Type B pancreatic cell (in vitro differentiated cells): ENCODE results near the gene PPP1R26. TPM values are rescaled to one million over a fixed set of nuclear protein-coding genes. Genes with fewer than 3 reads are reported as not detected.
"Not testable (repeated sequence)": the region's sequence is repeated elsewhere in the genome, so short reads cannot be mapped to it uniquely, and the experiment has no call there.

Experiments used
- DNase-seq: peaks from one replicate; pipeline ENCODE4 v3.0.0; 2021; ENCODE audit warnings: mixed read lengths; ENCODE audit not compliant: unreplicated experiment; ENCODE audit errors: extremely low spot score
- H3K27ac Mint-ChIP-seq: 2 replicates; pipeline ENCODE4 v1.8.0; 2021; ENCODE audit warnings: mild to moderate bottlenecking, mixed read lengths
- H3K27me3 Mint-ChIP-seq: 2 replicates; pipeline ENCODE4 v1.8.0; 2021; ENCODE audit warnings: mixed read lengths
- H3K36me3 Mint-ChIP-seq: 2 replicates; pipeline ENCODE4 v1.8.0; 2021; ENCODE audit warnings: mixed read lengths
- H3K4me1 Mint-ChIP-seq: one replicate; pipeline ENCODE4 v1.8.0; 2021; ENCODE audit warnings: mixed read lengths; ENCODE audit not compliant: unreplicated experiment
- H3K4me3 Mint-ChIP-seq: 2 replicates; pipeline ENCODE4 v1.8.0; 2021; ENCODE audit warnings: mild to moderate bottlenecking, mixed read lengths
- H3K9me3 Mint-ChIP-seq: 2 replicates; pipeline ENCODE4 v1.8.0; 2021; ENCODE audit warnings: mixed read lengths
- total RNA-seq: library from RNA; stranded (reverse); gene quantifications from 2 replicates; pipeline ENCODE4 v1.2.1, GENCODE V29; 2021; ENCODE audit warnings: low replicate concordance
- TF ChIP-seq, protein P1 (sequence below): fragments of 200-600 bp; sonication (generic); conservative IDR thresholded peaks from 2 replicates; pipeline ENCODE4 v1.5.0; 2021; ENCODE audit warnings: antibody characterized with exemption, mild to moderate bottlenecking

The PPP1R26 gene
- total RNA-seq, 1 donor from 2014 or later, result 24.2 TPM

- Mint-ChIP-seq H3K4me3 (no peak overlapping the region), H3K4me1 (no peaks in the 10 kb centered on the region), H3K9me3 (no peaks in the 10 kb centered on the region), H3K27ac (no peak overlapping the region), H3K36me3 (no peaks in the 10 kb centered on the region), H3K27me3 (peaks cover 5% of the 10 kb centered on the region)
- TF ChIP-seq, protein P1, sequence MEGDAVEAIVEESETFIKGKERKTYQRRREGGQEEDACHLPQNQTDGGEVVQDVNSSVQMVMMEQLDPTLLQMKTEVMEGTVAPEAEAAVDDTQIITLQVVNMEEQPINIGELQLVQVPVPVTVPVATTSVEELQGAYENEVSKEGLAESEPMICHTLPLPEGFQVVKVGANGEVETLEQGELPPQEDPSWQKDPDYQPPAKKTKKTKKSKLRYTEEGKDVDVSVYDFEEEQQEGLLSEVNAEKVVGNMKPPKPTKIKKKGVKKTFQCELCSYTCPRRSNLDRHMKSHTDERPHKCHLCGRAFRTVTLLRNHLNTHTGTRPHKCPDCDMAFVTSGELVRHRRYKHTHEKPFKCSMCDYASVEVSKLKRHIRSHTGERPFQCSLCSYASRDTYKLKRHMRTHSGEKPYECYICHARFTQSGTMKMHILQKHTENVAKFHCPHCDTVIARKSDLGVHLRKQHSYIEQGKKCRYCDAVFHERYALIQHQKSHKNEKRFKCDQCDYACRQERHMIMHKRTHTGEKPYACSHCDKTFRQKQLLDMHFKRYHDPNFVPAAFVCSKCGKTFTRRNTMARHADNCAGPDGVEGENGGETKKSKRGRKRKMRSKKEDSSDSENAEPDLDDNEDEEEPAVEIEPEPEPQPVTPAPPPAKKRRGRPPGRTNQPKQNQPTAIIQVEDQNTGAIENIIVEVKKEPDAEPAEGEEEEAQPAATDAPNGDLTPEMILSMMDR, result no peak
- no peak for DNase-seq
These were observed 28.6 kb upstream of the PPP1R26 start for GRCh38 chr9:135450956-135451355.

- not testable (repeated sequence) for H3K9me3 Mint-ChIP-seq, H3K36me3 Mint-ChIP-seq, H3K4me1 Mint-ChIP-seq, H3K27me3 Mint-ChIP-seq, H3K27ac Mint-ChIP-seq, H3K4me3 Mint-ChIP-seq, DNase-seq
These were observed 27.7 kb upstream of the PPP1R26 start for GRCh38 chr9:135451909-135452308.

- Mint-ChIP-seq H3K27me3 (peaks cover 3% of the 10 kb centered on the region), H3K4me1 (no peaks in the 10 kb centered on the region), H3K27ac (no peak overlapping the region), H3K9me3 (no peaks in the 10 kb centered on the region), H3K36me3 (no peaks in the 10 kb centered on the region), H3K4me3 (no peak overlapping the region)
- TF ChIP-seq, protein P1, result no peak
- no peak for DNase-seq
These were observed 24.8 kb upstream of the PPP1R26 start for GRCh38 chr9:135454737-135455136.

GRCh38 chr9:135455401-135456030 is 24.1 kb upstream of the PPP1R26 start:
- peaks cover 3% of the 10 kb centered on the region for H3K27me3 Mint-ChIP-seq
- no peak for DNase-seq
- no peaks in the 10 kb centered on the region for H3K9me3 Mint-ChIP-seq
- no peak overlapping the region for H3K4me3 Mint-ChIP-seq
- H3K36me3 Mint-ChIP-seq, result no peaks in the 10 kb centered on the region
- TF ChIP-seq, protein P1, result no peak
- H3K27ac Mint-ChIP-seq, result no peak overlapping the region
- peaks cover 3% of the 10 kb centered on the region for H3K4me1 Mint-ChIP-seq

GRCh38 chr9:135456436-135457104 is 23.0 kb upstream of the PPP1R26 start:
- Mint-ChIP-seq H3K36me3 (no peaks in the 10 kb centered on the region), H3K4me3 (no peak overlapping the region), H3K4me1 (peaks cover 7% of the 10 kb centered on the region), H3K27ac (no peak overlapping the region), H3K9me3 (no peaks in the 10 kb centered on the region), H3K27me3 (peaks cover 3% of the 10 kb centered on the region)
- no peak for DNase-seq
- TF ChIP-seq, protein P1, result no peak

DNA sequence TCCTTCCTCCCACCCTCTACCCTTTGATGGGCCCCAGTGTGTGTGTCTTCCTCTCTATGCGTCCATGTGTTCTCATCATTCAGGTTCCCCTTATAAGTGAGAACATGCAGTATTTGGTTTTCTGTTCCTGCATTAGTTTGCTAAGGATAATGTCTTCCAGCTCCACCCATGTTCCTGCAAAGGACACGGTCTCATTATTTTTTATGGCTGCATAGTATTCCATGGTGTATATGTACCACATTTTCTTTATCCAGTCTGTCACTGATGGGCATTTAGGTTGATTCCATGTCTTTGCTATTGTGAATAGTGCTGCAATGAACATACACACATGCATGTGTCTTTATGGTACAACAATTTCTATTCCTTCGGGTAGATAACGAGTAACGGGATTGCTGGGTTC is 21.1 kb upstream of the PPP1R26 start:
- not testable (repeated sequence) for H3K27ac Mint-ChIP-seq, H3K27me3 Mint-ChIP-seq, H3K9me3 Mint-ChIP-seq, DNase-seq, H3K4me1 Mint-ChIP-seq, H3K36me3 Mint-ChIP-seq, H3K4me3 Mint-ChIP-seq
